K562 (cell line): ENCODE results near the gene NFKBIB. TPM values are rescaled to one million over a fixed set of nuclear protein-coding genes. Genes with fewer than 3 reads are reported as not detected.

ENCODE experiments used
- ATAC-seq: fragments of 200-7000 bp; cut with Tn5 transposase; 3 replicates; pipeline ENCODE4 v1.9.1; 2020; ENCODE audit warnings: moderate library complexity
- BruUV-seq: library from RNA; stranded (reverse); fragments of 400-500 nt; replicated peaks from 2 replicates; lab custom pipeline; 2021; lab: Mats Ljungman, UMichigan
- CTCF ChIA-PET: fragments of 300-600 bp; formaldehyde crosslinking; extraction: SDS; loops from one replicate; lab custom pipeline; 2021; ENCODE audit warnings: low intra/inter-chr PET ratio; lab: Yijun Ruan, JAX
- POLR2A ChIA-PET: fragments of 300-600, 350-650 bp; sonication (Branson Sonifier 250); formaldehyde crosslinking; extraction: SDS; loops from one replicate; lab custom pipeline; 2021; ENCODE audit warnings: antibody characterized with exemption, inconsistent platforms; lab: Yijun Ruan, JAX
- DNase-seq, 4 experiments: peaks; one replicate each; pipeline versions ENCODE4 v3.0.0 to v3.0.0-alpha.2; 2011 to 2018; ENCODE audit warnings: low spot score in 3 of 4, mixed read lengths in 3 of 4; ENCODE audit errors: extremely low read depth in 1 of 4
- FAIRE-seq: peaks from 2 replicates; lab custom pipeline; 2011; peaks lifted over from hg19 to GRCh38; lab: Jason Lieb, UNC
- H2AFZ ChIP-seq: 2 replicates; pipeline ENCODE4 v1.6.0; 2011; ENCODE audit warnings: low read depth, low read length, control low read depth, inconsistent platforms
- H3K27ac ChIP-seq: fragments of 200-600 bp; 3 replicates; pipeline ENCODE4 v1.8.0; 2011; ENCODE audit warnings: low read depth, mild to moderate bottlenecking, control low read depth, inconsistent platforms, low read length, moderate library complexity, mixed read lengths; ENCODE audit errors: extremely low read depth
- H3K27me3 ChIP-seq, 2 experiments: fragments of 300-600 bp in 1 of 2; 2 replicates in 1 of 2; 3 replicates in 1 of 2; pipeline versions ENCODE4 v1.6.0 to v1.8.0; 2011; ENCODE audit warnings: inconsistent platforms in 2 of 2, low read length in 2 of 2, mild to moderate bottlenecking in 1 of 2, mixed read lengths in 1 of 2, moderate library complexity in 1 of 2; ENCODE audit not compliant: control insufficient read depth in 2 of 2, insufficient read depth in 2 of 2
- H3K36me3 ChIP-seq: fragments of 300-600 bp; 3 replicates; pipeline ENCODE4 v1.8.0; 2011; ENCODE audit warnings: mild to moderate bottlenecking, low read length, inconsistent platforms; ENCODE audit not compliant: control insufficient read depth, insufficient read depth
- H3K4me1 ChIP-seq, 2 experiments: fragments of 200-600 bp in 1 of 2; replicated peaks in 1 of 2; 2 replicates in 1 of 2; 3 replicates in 1 of 2; pipeline versions ENCODE4 v1.5.1 to v1.8.0; 2011; ENCODE audit warnings: inconsistent platforms in 2 of 2, low read length in 2 of 2, mild to moderate bottlenecking in 1 of 2, mixed read lengths in 1 of 2, moderate library complexity in 1 of 2; ENCODE audit not compliant: control insufficient read depth in 2 of 2, insufficient read depth in 2 of 2
- H3K4me2 ChIP-seq: 2 replicates; pipeline ENCODE4 v1.6.1; 2011; ENCODE audit warnings: low read length, control low read depth, inconsistent platforms, mixed read lengths; ENCODE audit not compliant: insufficient read depth
- H3K4me3 ChIP-seq: fragments of 200-600 bp; sonication (generic), shearing (Covaris generic); 2 replicates; pipeline ENCODE4 v1.5.1; 2016; ENCODE audit warnings: control low read depth, inconsistent platforms
- H3K79me2 ChIP-seq: fragments of 200-600 bp; 3 replicates; pipeline ENCODE4 v1.8.0; 2011; ENCODE audit warnings: low read length, inconsistent platforms; ENCODE audit not compliant: control insufficient read depth, insufficient read depth
- H3K9ac ChIP-seq, 2 experiments: 2 replicates each; pipeline versions ENCODE4 v1.6.0 to v1.6.1; 2011; ENCODE audit warnings: low read depth in 2 of 2, low read length in 2 of 2, control low read depth in 1 of 2, inconsistent platforms in 1 of 2, mild to moderate bottlenecking in 1 of 2, mixed read lengths in 1 of 2; ENCODE audit not compliant: insufficient read depth in 1 of 2
- H3K9me1 ChIP-seq: one replicate; pipeline ENCODE4 v1.6.0; 2011; ENCODE audit warnings: inconsistent platforms, mild to moderate bottlenecking, low read length, moderate library complexity; ENCODE audit not compliant: control insufficient read depth, insufficient read depth
- H3K9me3 ChIP-seq: replicated peaks from 2 replicates; pipeline ENCODE4 v1.5.1; 2011; ENCODE audit warnings: low read depth, low read length, inconsistent platforms; ENCODE audit not compliant: control insufficient read depth, insufficient read depth
- H4K20me1 ChIP-seq: replicated peaks from 2 replicates; pipeline ENCODE4 v1.6.1; 2011; ENCODE audit warnings: low read length, inconsistent platforms, mixed read lengths; ENCODE audit not compliant: control insufficient read depth, insufficient read depth
- CEBPB ChIP-seq: fragments of 450-650 bp; IDR thresholded peaks from 2 replicates; pipeline ENCODE4 v1.6.1; 2016; ENCODE audit warnings: missing genetic modification characterization, missing compliant biosample characterization
- ESRRB ChIP-seq: fragments of 250-450 bp; sonication (Bioruptor Pico); IDR thresholded peaks from 2 replicates; pipeline ENCODE4 v1.5.0; 2020; ENCODE audit warnings: mild to moderate bottlenecking, moderate library complexity, borderline replicate concordance
- FOXK2 ChIP-seq, 2 experiments: fragments of 450-650 bp; IDR thresholded peaks in 1 of 2; conservative IDR thresholded peaks in 1 of 2; 2 replicates each; pipeline ENCODE4 v1.6.1; 2016; ENCODE audit warnings: low read depth in 2 of 2, mild to moderate bottlenecking in 1 of 2
- MAZ ChIP-seq, 2 experiments: fragments of 450-650 bp in 1 of 2; sonication (generic) in 1 of 2; formaldehyde crosslinking; IDR thresholded peaks in 1 of 2; conservative IDR thresholded peaks in 1 of 2; 2 replicates each; pipeline versions ENCODE4 v1.4.0 to v1.5.0; 2020; ENCODE audit warnings: mild to moderate bottlenecking in 1 of 2, missing genetic modification reagents in 1 of 2
- POLR2B ChIP-seq: fragments of 450-650 bp; IDR thresholded peaks from 2 replicates; pipeline ENCODE4 v1.6.1; 2018; ENCODE audit warnings: low read depth; ENCODE audit not compliant: partially characterized antibody
- SMARCA4 ChIP-seq: fragments of 450-650 bp; IDR thresholded peaks from 2 replicates; pipeline ENCODE4 v1.6.1; 2016
- STAT5B ChIP-seq: fragments of 250-450 bp; sonication (Bioruptor Pico); IDR thresholded peaks from 2 replicates; pipeline ENCODE4 v1.8.0; 2021; ENCODE audit warnings: mild to moderate bottlenecking, inconsistent platforms
- TSC22D4 ChIP-seq: fragments of 450-650 bp; IDR thresholded peaks from 2 replicates; pipeline ENCODE4 v1.6.1; 2016; ENCODE audit warnings: missing genetic modification characterization, missing biosample characterization, control low read depth
- ZNF224 ChIP-seq: sonication (generic); formaldehyde crosslinking; IDR thresholded peaks from 2 replicates; pipeline ENCODE4 v1.8.0; 2022; ENCODE audit warnings: mild to moderate bottlenecking, missing genetic modification reagents
- ZNF316 ChIP-seq: fragments of 450-650 bp; IDR thresholded peaks from 2 replicates; pipeline ENCODE4 v1.6.1; 2016
- ZNF324 ChIP-seq: fragments of 250-450 bp; sonication (Bioruptor Pico); IDR thresholded peaks from 2 replicates; pipeline ENCODE4 v1.4.0; 2020; ENCODE audit warnings: mild to moderate bottlenecking
- WGBS: fragments of 100-300 bp; shearing (Covaris generic); methylation state at CpG from one replicate; pipeline ENCODE4 v1.1.6; 2016; ENCODE audit warnings: low coverage, mixed read lengths; ENCODE audit not compliant: insufficient coverage; ENCODE audit errors: missing lambda C conversion rate; 5-methylcytosine and 5-hydroxymethylcytosine counted together
- in situ Hi-C: fragments of 300-500 bp; cut with MboI; formaldehyde crosslinking; loops from 4 replicates; pipeline ENCODE4 v1.15.0; 2018; ENCODE audit warnings: inconsistent platforms, mixed read lengths
- intact Hi-C: fragments of 100-400 bp; cut with micrococcal nuclease; formaldehyde crosslinking; loops from 2 replicates; pipeline ENCODE4 v1.14.2; 2022
- polyA plus RNA-seq, 8 experiments: library from polyadenylated mRNA; depleted of rRNA in 4 of 8; stranded (reverse) in 5 of 8; unstranded in 3 of 8; fragments of >200 nt; fragmentation: Nextera tagmentation in 2 of 8; fragmentation: Illumina TruSeq in 1 of 8; extraction: Ambion mirVana in 2 of 8; extraction: Trizol in 1 of 8; gene quantifications; 2 replicates each; pipeline versions ENCODE4 v1.2.1 to v1.2.3, GENCODE V29; 2011 to 2014; ENCODE audit warnings: inconsistent platforms in 1 of 8, missing spikeins in 1 of 8
- total RNA-seq, 7 experiments: library from RNA; depleted of rRNA in 6 of 7; stranded (reverse); fragments of >200 nt in 6 of 7; fragmentation: Illumina TruSeq in 2 of 7; extraction: Trizol in 2 of 7; gene quantifications; 2 replicates each; pipeline versions ENCODE4 v1.2.1 to v1.2.3, GENCODE V29; 2011 to 2021; ENCODE audit warnings: low replicate concordance in 1 of 7
- TF ChIP-seq, protein P1 (sequence below): fragments of 450-650 bp; IDR thresholded peaks from 2 replicates; pipeline ENCODE4 v1.6.1; 2016

Gene NFKBIB
- total and polyA plus RNA-seq, 9 of the 15 experiments (the other 6 are each of a cell fraction or from before 2014, with no cell fraction given) = 1.5 to 44.9 (median 10.4) TPM

DNA sequence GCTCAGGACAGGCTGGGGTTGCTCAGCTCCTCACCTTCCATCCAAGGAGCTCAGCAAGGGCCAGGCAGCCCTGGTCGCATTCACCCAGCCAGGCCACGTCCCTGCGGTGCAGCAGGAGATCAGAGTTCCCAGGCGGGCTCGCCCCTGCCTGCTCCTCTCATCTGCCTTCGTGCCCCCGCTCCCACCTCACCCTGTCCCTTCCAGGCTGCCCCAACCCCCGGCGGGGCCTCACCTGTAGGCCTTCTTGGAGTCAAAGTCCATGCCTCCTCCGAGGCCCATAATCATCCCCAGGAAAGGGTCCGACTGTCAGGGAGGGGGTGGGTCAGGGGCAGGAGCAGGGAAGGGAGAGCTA is 20.4 kb upstream of the NFKBIB start:
- Histone ChIP-seq H3K9ac (0 out of 4 replicates have a peak overlapping the region, but pooled peaks of 1 of the 2 experiments have one; percentile 12), H3K4me3 (no peak overlapping the region), H3K9me3 (no peaks in the 10 kb centered on the region), H3K27me3 (no peaks in the 10 kb centered on the region), H3K4me1 (peaks cover 21 to 57% of the 10 kb centered on the region in 2 experiments; a peak in 4 of 5 replicates), H4K20me1 (no peaks in the 10 kb centered on the region), H3K79me2 (no peaks in the 10 kb centered on the region), H3K9me1 (no peaks in the 10 kb centered on the region), H3K27ac (no peak overlapping the region), H3K4me2 (no peak overlapping the region), H2AFZ (no peak overlapping the region), H3K36me3 (peaks cover 5% of the 10 kb centered on the region; the same call in 1 of the 3 replicates)
- DNase-seq = no peak
- in situ Hi-C loops = no loop called here
- ChIA-PET POLR2A (interaction anchor here (0.8 to 1.2 kb wide), 2 partner anchors 8 to 10 kb away, joined by 3 read pairs; no protein-coding TSS in a partner anchor), CTCF (no interaction called here)
- intact Hi-C loops = no loop called here
- WGBS = 79% methylated on average over 6 of the region's 11 CpGs
- no TSS peak for BruUV-seq
- no peak for FAIRE-seq
- TF ChIP-seq ESRRB (CRISPR knock-in tag) = no peak
- TF ChIP-seq CEBPB (tag) = no peak
- TF ChIP-seq SMARCA4 = no peak
- no peak for TF ChIP-seq ZNF224 (CRISPR knock-in tag)
- TF ChIP-seq TSC22D4 (tag) = no peak
- TF ChIP-seq, protein P1, sequence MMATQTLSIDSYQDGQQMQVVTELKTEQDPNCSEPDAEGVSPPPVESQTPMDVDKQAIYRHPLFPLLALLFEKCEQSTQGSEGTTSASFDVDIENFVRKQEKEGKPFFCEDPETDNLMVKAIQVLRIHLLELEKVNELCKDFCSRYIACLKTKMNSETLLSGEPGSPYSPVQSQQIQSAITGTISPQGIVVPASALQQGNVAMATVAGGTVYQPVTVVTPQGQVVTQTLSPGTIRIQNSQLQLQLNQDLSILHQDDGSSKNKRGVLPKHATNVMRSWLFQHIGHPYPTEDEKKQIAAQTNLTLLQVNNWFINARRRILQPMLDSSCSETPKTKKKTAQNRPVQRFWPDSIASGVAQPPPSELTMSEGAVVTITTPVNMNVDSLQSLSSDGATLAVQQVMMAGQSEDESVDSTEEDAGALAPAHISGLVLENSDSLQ = no peak
- no peak for TF ChIP-seq FOXK2 (conservative IDR thresholded peaks at IDR 0.05 in 1 of 2, IDR thresholded peaks at IDR 0.05 in 1 of 2; ENCODE audit: low read depth in 2 of 2)
- TF ChIP-seq ZNF324 (CRISPR knock-in tag) = no peak
- no peak for TF ChIP-seq ZNF316
- TF ChIP-seq STAT5B (CRISPR knock-in tag) = no peak
- no peak for TF ChIP-seq MAZ (CRISPR knock-in tag; conservative IDR thresholded peaks at IDR 0.05 in 1 of 2, IDR thresholded peaks at IDR 0.05 in 1 of 2)
- TF ChIP-seq POLR2B = no peak
- no peak for ATAC-seq
